RWPE2 (cell line): Measurements from ENCODE around the gene RHO.

ENCODE experiments used
- ATAC-seq: fragments of 200-7000 bp; cut with Tn5 transposase; 3 replicates; pipeline ENCODE4 v1.9.1; 2021; ENCODE audit warnings: low read depth
- DNase-seq: peaks from one replicate; pipeline ENCODE4 v3.0.0-alpha.2; 2020; ENCODE audit warnings: low spot score
- H3K27ac ChIP-seq: fragments of 450-650 bp; 2 replicates; pipeline ENCODE4 v1.5.1; 2017; ENCODE audit warnings: mild to moderate bottlenecking; ENCODE audit not compliant: poor library complexity, severe bottlenecking
- H3K27me3 ChIP-seq: fragments of 250-450 bp; sonication (Bioruptor Pico); 2 replicates; pipeline ENCODE4 v1.5.1; 2021; ENCODE audit warnings: mild to moderate bottlenecking, moderate library complexity; ENCODE audit not compliant: insufficient read depth, poor library complexity, severe bottlenecking
- H3K36me3 ChIP-seq: fragments of 250-450 bp; sonication (Bioruptor Pico); 2 replicates; pipeline ENCODE4 v1.5.1; 2020; ENCODE audit warnings: low read depth, mild to moderate bottlenecking, moderate library complexity
- H3K4me1 ChIP-seq: fragments of 250-450 bp; sonication (Bioruptor Pico); 2 replicates; pipeline ENCODE4 v1.5.1; 2021; ENCODE audit warnings: mild to moderate bottlenecking, moderate library complexity; ENCODE audit not compliant: insufficient read depth, poor library complexity, severe bottlenecking
- H3K4me3 ChIP-seq: fragments of 250-450 bp; sonication (Bioruptor Pico); 2 replicates; pipeline ENCODE4 v1.5.1; 2021; ENCODE audit warnings: mild to moderate bottlenecking, moderate library complexity; ENCODE audit not compliant: severe bottlenecking
- H3K9me3 ChIP-seq: fragments of 250-450 bp; sonication (Bioruptor Pico); 2 replicates; pipeline ENCODE4 v1.5.1; 2021; ENCODE audit warnings: mild to moderate bottlenecking, moderate library complexity; ENCODE audit not compliant: severe bottlenecking
- CTCF ChIP-seq: fragments of 450-650 bp; IDR thresholded peaks from one replicate; pipeline ENCODE4 v1.5.1; 2017; ENCODE audit warnings: mild to moderate bottlenecking, moderate library complexity; ENCODE audit not compliant: poor library complexity, severe bottlenecking

The RHO gene

DNA sequence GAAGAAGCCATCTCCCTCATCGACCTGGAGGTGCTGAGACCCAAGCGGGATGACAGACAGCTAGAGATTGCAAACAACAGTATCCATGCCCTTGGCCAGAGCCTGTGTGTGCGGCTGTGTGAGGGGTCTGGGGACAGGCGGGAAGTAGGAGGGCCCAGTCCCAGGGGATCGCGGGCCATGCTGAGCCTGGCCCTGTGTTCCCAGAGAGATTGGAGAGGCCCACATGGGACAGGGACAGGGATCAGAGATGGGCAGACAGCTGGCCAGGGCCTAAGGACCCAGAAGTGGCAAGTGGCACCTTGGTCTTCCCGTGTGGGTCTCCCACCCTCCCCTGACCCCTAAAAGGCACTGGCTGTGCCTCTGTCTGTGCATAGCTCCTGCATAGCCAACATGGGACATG is 10.9 kb upstream of the RHO start:
- ATAC-seq (no peak), DNase-seq (no peak)
- no peak for TF ChIP-seq CTCF
- no peaks in the 10 kb centered on the region for H3K4me1 ChIP-seq
- no peaks in the 10 kb centered on the region for H3K9me3 ChIP-seq
- H3K27me3 ChIP-seq, result no peaks in the 10 kb centered on the region
- no peak overlapping the region for H3K4me3 ChIP-seq
- no peaks in the 10 kb centered on the region for H3K36me3 ChIP-seq
- no peak overlapping the region for H3K27ac ChIP-seq

DNA sequence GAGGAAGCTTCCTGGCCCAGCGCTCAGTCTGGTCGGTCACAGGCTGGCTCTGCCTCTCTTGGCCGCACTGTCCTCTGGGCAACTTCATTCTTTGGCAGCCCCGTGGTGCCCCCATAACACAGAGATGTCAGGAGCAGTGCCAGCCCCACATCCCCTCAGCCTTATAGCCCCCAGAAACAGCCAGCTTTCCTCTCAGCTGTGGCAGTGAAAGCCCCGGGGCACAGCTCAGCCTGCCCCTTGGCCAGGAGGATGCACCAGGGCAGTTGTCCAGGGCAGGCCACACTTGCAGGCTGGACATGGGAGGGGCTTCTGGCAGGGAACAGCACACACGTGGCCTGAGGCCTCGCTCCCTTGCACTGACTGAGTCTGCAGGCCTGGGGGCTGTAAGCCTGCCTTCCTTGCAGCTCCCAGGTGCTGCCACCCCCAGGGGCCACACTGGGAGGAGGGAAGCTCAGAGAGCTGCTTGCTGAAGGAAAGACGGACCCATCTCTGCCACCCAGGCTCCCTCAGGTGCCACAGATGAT is 10.3 kb upstream of the RHO start:
- no peak for TF ChIP-seq CTCF
- DNase-seq, result no peak
- Histone ChIP-seq H3K27ac (no peak overlapping the region), H3K36me3 (no peaks in the 10 kb centered on the region), H3K4me3 (no peak overlapping the region), H3K4me1 (no peaks in the 10 kb centered on the region), H3K9me3 (no peaks in the 10 kb centered on the region), H3K27me3 (no peaks in the 10 kb centered on the region)
- ATAC-seq, result no peak

- DNase-seq (no peak), ATAC-seq (no peak)
- no peak for TF ChIP-seq CTCF
These were observed 9.9 kb upstream of the RHO start for GRCh38 chr3:129518581-129518980.

GRCh38 chr3:129519449-129519848 is 9.0 kb upstream of the RHO start:
- ATAC-seq (no peak), DNase-seq (no peak)
- TF ChIP-seq CTCF, result no peak
- Histone ChIP-seq H3K4me1 (no peaks in the 10 kb centered on the region), H3K36me3 (no peaks in the 10 kb centered on the region), H3K27me3 (no peaks in the 10 kb centered on the region), H3K4me3 (no peak overlapping the region), H3K27ac (no peak overlapping the region), H3K9me3 (no peaks in the 10 kb centered on the region)

More at GRCh38 chr3:129518581-129518980, 9.9 kb upstream of the RHO start:
- no peaks in the 10 kb centered on the region for H3K9me3 ChIP-seq
- H3K36me3 ChIP-seq, result no peaks in the 10 kb centered on the region
- no peaks in the 10 kb centered on the region for H3K4me1 ChIP-seq
- no peak overlapping the region for H3K27ac ChIP-seq
- no peaks in the 10 kb centered on the region for H3K27me3 ChIP-seq
- H3K4me3 ChIP-seq, result no peak overlapping the region

DNA sequence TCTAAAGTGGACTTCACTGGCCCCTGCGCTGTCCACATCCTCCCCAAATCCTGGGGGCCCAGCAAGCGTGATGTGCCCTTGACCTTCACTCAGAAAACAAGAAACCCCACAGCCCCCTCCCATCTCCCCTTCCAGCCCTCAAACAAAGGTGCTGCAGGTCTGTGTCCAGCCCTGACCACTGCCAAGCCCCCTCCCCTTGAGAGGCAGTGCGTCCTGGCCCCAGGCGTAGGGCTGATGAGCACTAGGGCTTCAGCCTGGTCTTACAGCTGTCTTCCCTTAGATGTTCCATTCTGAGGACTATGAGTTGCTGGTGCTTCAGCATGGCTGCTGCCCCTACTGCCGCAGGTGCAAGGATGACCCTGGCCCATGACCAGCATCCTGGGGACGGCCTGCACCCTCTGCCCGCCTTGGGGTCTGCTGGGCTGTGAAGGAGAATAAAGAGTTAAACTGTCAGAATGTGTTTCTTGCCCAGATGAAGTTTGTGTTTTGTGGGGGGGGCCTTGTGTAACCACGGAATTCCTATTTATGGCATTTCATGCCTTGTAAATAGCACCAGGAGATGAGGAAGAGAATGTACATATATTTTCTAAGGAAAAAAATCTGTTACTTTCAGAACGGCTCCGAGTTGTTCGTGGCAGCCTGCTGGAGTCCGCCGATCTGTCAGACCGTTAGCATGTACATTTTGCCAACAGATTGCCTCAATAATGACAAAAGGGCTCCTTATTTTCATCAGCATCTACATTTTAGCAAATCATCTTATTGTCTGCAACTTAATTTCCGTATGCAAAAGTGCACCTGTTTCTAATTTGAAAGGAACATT is 8.3 kb upstream of the RHO start:
- no peaks in the 10 kb centered on the region for H3K4me1 ChIP-seq
- H3K9me3 ChIP-seq, result no peaks in the 10 kb centered on the region
- H3K27me3 ChIP-seq, result no peaks in the 10 kb centered on the region
- H3K4me3 ChIP-seq, result no peak overlapping the region
- ATAC-seq (no peak), DNase-seq (no peak)
- no peak for TF ChIP-seq CTCF
- no peaks in the 10 kb centered on the region for H3K36me3 ChIP-seq
- H3K27ac ChIP-seq, result no peak overlapping the region
